ENCODE data around the gene CD37.
"Not testable (repeated sequence)": the region's sequence is repeated elsewhere in the genome, so short reads cannot be mapped to it uniquely, and the experiment has no call there.

DNA sequence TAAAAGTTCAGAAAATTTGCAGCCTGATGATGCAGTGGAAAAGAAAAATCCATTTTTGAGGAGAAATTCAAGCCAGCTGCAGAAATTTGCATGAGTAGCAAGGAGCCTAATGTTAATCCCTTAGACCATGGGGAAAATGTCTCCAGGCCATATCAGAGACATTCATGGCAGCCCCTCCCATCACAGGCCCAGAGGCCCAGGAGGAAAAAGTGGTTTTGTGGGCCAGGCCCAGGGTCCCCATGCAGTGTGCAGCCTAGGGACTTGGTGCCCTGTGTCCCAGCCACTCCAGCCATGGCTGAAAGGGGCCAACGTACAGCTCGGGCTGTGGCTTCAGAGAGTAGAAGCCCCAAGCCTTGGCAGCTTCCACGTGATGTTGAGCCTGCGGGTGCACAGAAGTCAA lies 47.0 kb upstream of the CD37 start:
- TF ChIP-seq POLR2A (IDR thresholded peaks at IDR 0.05) = not testable (repeated sequence)
- TF ChIP-seq, protein P1, sequence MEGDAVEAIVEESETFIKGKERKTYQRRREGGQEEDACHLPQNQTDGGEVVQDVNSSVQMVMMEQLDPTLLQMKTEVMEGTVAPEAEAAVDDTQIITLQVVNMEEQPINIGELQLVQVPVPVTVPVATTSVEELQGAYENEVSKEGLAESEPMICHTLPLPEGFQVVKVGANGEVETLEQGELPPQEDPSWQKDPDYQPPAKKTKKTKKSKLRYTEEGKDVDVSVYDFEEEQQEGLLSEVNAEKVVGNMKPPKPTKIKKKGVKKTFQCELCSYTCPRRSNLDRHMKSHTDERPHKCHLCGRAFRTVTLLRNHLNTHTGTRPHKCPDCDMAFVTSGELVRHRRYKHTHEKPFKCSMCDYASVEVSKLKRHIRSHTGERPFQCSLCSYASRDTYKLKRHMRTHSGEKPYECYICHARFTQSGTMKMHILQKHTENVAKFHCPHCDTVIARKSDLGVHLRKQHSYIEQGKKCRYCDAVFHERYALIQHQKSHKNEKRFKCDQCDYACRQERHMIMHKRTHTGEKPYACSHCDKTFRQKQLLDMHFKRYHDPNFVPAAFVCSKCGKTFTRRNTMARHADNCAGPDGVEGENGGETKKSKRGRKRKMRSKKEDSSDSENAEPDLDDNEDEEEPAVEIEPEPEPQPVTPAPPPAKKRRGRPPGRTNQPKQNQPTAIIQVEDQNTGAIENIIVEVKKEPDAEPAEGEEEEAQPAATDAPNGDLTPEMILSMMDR (IDR thresholded peaks at IDR 0.05) = not testable (repeated sequence)

All from uterus (tissue), 2 donors.